T-cell (primary cell): ENCODE results near the gene PBLD. TPM values are rescaled to one million over a fixed set of nuclear protein-coding genes. Genes with fewer than 3 reads are reported as not detected.

Source experiments
- ATAC-seq, 4 experiments: fragments of 200-7000 bp in 3 of 4; fragments of 150-1000 bp in 1 of 4; cut with Tn5 transposase; replicated peaks in 1 of 4; 1 replicate in 3 of 4; 2 replicates in 1 of 4; pipeline ENCODE4 v1.10.0; 2021; ENCODE audit warnings: moderate library complexity in 3 of 4, mild to moderate bottlenecking in 2 of 4, moderate number of reproducible peaks in 1 of 4
- CTCF ChIA-PET, 2 donors: fragments of 300-600 bp; sonication (Branson Sonifier 250); formaldehyde crosslinking; loops; one replicate each; lab custom pipeline; 2022; ENCODE audit warnings: antibody characterized with exemption in 2 of 2; lab: Charles Lee
- POLR2A ChIA-PET, 2 donors: fragments of 300-600 bp; sonication (Branson Sonifier 250); formaldehyde crosslinking; loops; one replicate each; lab custom pipeline; 2022; ENCODE audit warnings: antibody characterized with exemption in 2 of 2; lab: Charles Lee
- DNase-seq, 35 experiments: peaks; one replicate each; pipeline versions ENCODE4 v3.0.0 to v3.0.0-alpha.2; 2013 to 2023
- H3K27ac ChIP-seq: one replicate; pipeline ENCODE4 v1.5.1; 2013; ENCODE audit warnings: low read length
- H3K27me3 ChIP-seq, 2 experiments: replicated peaks in 1 of 2; 1 replicate in 1 of 2; 2 replicates in 1 of 2; pipeline versions ENCODE4 v1.6.1 to v1.7.0; 2013; ENCODE audit warnings: low read length in 1 of 2, mixed read lengths in 1 of 2; ENCODE audit not compliant: control insufficient read depth in 2 of 2, insufficient read depth in 2 of 2; ENCODE audit errors: extremely low read depth in 1 of 2
- H3K36me3 ChIP-seq, 2 donors: 1 replicate in 1 of 2; 2 replicates in 1 of 2; pipeline versions ENCODE4 v1.6.1 to v1.7.0; 2013; ENCODE audit warnings: low read length in 1 of 2; ENCODE audit not compliant: control insufficient read depth in 2 of 2, insufficient read depth in 1 of 2; ENCODE audit errors: extremely low read depth in 1 of 2
- H3K4me1 ChIP-seq, 2 experiments: 1 replicate in 1 of 2; 2 replicates in 1 of 2; pipeline versions ENCODE4 v1.6.1 to v1.7.0; 2013; ENCODE audit warnings: low read length in 2 of 2, mixed read lengths in 1 of 2; ENCODE audit not compliant: insufficient read depth in 2 of 2, control insufficient read depth in 1 of 2; ENCODE audit errors: extremely low read depth in 1 of 2
- H3K4me3 ChIP-seq, 2 donors: 1 replicate in 1 of 2; 2 replicates in 1 of 2; pipeline versions ENCODE4 v1.5.1 to v1.7.0; 2013; ENCODE audit warnings: mild to moderate bottlenecking in 2 of 2, low read length in 1 of 2, moderate library complexity in 1 of 2; ENCODE audit not compliant: control insufficient read depth in 1 of 2; ENCODE audit errors: extremely low read depth in 1 of 2
- H3K9me3 ChIP-seq: 2 replicates; pipeline ENCODE4 v1.7.0; 2013
- H3K27ac Mint-ChIP-seq, 2 donors: one replicate each; pipeline ENCODE4 v1.8.0; 2020 to 2021; ENCODE audit warnings: mild to moderate bottlenecking in 2 of 2, mixed read lengths in 2 of 2
- H3K27me3 Mint-ChIP-seq, 2 donors: one replicate each; pipeline ENCODE4 v1.8.0; 2021 to 2022; ENCODE audit warnings: mixed read lengths in 2 of 2
- H3K36me3 Mint-ChIP-seq: one replicate; pipeline ENCODE4 v1.8.0; 2021; ENCODE audit warnings: mixed read lengths
- H3K4me1 Mint-ChIP-seq, 3 donors: one replicate each; pipeline ENCODE4 v1.8.0; 2020 to 2022; ENCODE audit warnings: mixed read lengths in 3 of 3, mild to moderate bottlenecking in 1 of 3
- H3K4me3 Mint-ChIP-seq, 3 donors: one replicate each; pipeline ENCODE4 v1.8.0; 2020 to 2022; ENCODE audit warnings: mild to moderate bottlenecking in 3 of 3, mixed read lengths in 3 of 3, moderate library complexity in 3 of 3
- H3K9me3 Mint-ChIP-seq, 3 donors: one replicate each; pipeline ENCODE4 v1.8.0; 2020 to 2022; ENCODE audit warnings: mixed read lengths in 3 of 3
- WGBS: methylation state at CpG from one replicate; pipeline ENCODE4 v1.1.5; 2013; ENCODE audit warnings: missing lambda C conversion rate; ENCODE audit not compliant: insufficient coverage; 5-methylcytosine and 5-hydroxymethylcytosine counted together
- total RNA-seq, 35 experiments: library from RNA in 6 of 35; stranded (reverse) in 6 of 35; fragments of 120-200 nt in 1 of 35; gene quantifications; one replicate each; pipeline versions ENCODE4 v1.2.1 to v1.2.4 and lab custom pipeline; 2013 to 2026

The PBLD gene
- total RNA-seq, 5 donors from 2014 or later (not counting 1 experiment from before 2014, with no cell fraction given), result 1.3 to 3.4 (median 1.9) TPM

- 0% methylated on average over 9 of the region's 10 CpGs for WGBS
- H3K4me1 Mint-ChIP-seq, result peaks cover 54 to 74% (median 59%) of the 10 kb centered on the region in 3 donors
- DNase-seq (no peak), ATAC-seq (no peak)
- POLR2A ChIA-PET, result interaction anchor here (0.6 to 1.1 kb wide), 7 partner anchors 18 to 564 kb away, joined by 3 to 6 read pairs (median 4); no protein-coding TSS in a partner anchor
- CTCF ChIA-PET, result interaction anchor here (1.0 to 2.0 kb wide), 5 partner anchors 16 to 483 kb away, joined by 4 to 14 read pairs (median 4); no protein-coding TSS in a partner anchor
- peak overlapping the region; percentile 98 to 100 (median 100) for H3K4me3 Mint-ChIP-seq
- H3K36me3 ChIP-seq, result peaks cover 0 to 6% of the 10 kb centered on the region in 2 donors
- no peaks in the 10 kb centered on the region for H3K9me3 Mint-ChIP-seq
- peaks cover 19 to 39% of the 10 kb centered on the region in 2 experiments for H3K4me1 ChIP-seq
- H3K27ac Mint-ChIP-seq, result peak overlapping the region; percentile 100
- peak overlapping the region; percentile 95 for H3K27ac ChIP-seq
- peaks cover 13% of the 10 kb centered on the region for H3K36me3 Mint-ChIP-seq
- no peaks in the 10 kb centered on the region for H3K27me3 ChIP-seq
- peak overlapping the region; percentile 77 to 88 for H3K4me3 ChIP-seq
- no peaks in the 10 kb centered on the region for H3K9me3 ChIP-seq
- no peaks in the 10 kb centered on the region for H3K27me3 Mint-ChIP-seq
Measured at GRCh38 chr10:68333058-68333395, 299 bp upstream of the PBLD start.

DNA sequence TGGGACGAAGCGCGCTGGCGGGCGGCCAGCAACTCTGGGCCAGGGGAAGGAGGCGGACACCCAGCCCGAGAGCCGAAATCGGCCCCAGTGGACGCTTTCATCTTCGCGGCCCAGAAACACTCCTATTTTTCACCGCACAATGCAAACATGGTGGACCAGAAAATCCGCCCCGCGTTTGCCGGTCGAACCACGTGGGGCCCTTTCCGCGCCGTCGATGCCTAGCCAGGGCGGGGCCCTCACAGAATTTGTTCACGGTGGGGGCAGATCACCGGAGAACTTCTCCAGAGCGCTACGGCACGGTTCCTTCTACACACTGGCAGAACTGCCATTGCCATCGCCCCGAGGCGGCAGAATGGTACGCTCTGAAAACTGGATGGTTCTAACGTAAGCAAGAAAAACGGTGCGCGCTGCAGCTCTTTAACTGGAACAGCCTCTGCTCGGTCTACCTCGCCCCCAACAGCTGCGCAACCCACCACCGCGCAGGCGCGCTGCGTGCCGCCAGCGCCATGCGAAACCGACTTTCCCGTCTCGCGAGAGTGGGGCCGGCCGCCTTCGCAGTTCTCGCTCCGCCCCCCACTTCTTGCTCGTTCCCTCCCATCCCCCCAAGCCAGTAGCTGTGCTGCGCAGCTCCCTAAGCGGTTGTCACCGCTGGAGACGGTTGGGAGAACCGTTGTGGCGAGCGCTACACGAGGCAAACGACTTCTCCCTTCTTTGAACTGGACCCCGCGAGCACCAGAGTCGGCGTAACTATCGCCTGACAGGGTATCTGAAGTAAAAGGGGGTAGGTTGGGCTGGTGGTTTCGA lies 1.1 kb downstream of the PBLD start, which contains the start of gene HNRNPH3:
TSS of gene HNRNPH3 (plus strand) at position 610 of the 804 bp plus-strand sequence. CDS start 5,158 bp downstream, outside the sequence.
- no peaks in the 10 kb centered on the region for H3K9me3 ChIP-seq
- H3K36me3 ChIP-seq, result peaks cover 0 to 3% of the 10 kb centered on the region in 2 donors
- Mint-ChIP-seq H3K27ac (peak within 1 kb of the TSS; percentile 100), H3K9me3 (no peaks in the 10 kb centered on the region), H3K4me3 (peak within 1 kb of the TSS; percentile 98 to 100 (median 100)), H3K27me3 (no peaks in the 10 kb centered on the region), H3K4me1 (peaks cover 44 to 61% (median 47%) of the 10 kb centered on the region in 3 donors), H3K36me3 (peaks cover 5% of the 10 kb centered on the region)
- peak within 1 kb of the TSS; percentile 95 for H3K27ac ChIP-seq
- H3K4me3 ChIP-seq, result peak within 1 kb of the TSS; percentile 77 to 88
- CTCF ChIA-PET, result interaction anchor here in 1 of 2 donors (0.6 to 1.0 kb wide), 4 partner anchors 14 to 427 kb away, joined by 3 to 8 read pairs (median 4); no protein-coding TSS in a partner anchor
- no peaks in the 10 kb centered on the region for H3K27me3 ChIP-seq
- under 1% methylated on average over 66 of the region's 73 CpGs for WGBS
- ATAC-seq, result peak; percentile 83 to 86 (median 84)
- peak; percentile 97 to 100 (median 98) for DNase-seq
- POLR2A ChIA-PET, result interaction anchor here (0.6 to 0.8 kb wide), 8 partner anchors 15 to 1022 kb away, joined by 3 to 18 read pairs (median 4); no protein-coding TSS in a partner anchor
- peaks cover 16 to 34% of the 10 kb centered on the region in 2 experiments for H3K4me1 ChIP-seq

DNA sequence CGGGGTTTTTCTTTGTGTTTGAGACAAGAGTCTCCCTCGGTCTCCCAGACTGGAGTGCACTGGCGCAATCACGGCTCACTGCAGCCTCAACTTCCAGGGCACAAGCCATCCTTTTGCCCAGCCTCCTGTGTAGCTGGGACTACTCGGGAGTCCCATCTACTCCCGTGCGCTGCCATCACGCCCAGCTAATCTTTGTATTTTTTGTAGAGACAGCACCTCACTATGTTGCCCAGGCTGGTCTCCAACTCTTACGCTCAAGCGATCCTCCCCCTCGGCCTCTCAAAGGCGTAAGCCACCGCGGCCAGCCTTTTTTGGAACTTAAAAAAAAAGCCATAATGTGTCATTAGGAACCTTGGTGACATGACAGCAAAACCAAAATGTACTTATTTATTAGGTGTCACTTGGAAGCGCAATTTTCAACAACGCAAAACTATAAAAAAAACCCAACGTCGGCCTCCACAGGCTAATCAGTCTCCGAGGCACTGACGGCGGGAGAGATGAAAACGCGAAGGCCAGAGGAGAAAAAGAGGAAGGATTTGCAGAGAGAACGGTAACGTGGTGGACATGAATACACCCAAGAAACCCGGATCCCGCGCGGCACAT lies 1.8 kb downstream of the PBLD start:
- ChIA-PET CTCF (interaction anchor here in 1 of 2 donors (0.6 kb wide), 1 partner anchor 578 kb away, joined by 4 read pairs; no protein-coding TSS in a partner anchor), POLR2A (interaction anchor here (0.5 to 0.8 kb wide), 2 partner anchors 17 to 481 kb away, joined by 3 to 4 read pairs; no protein-coding TSS in a partner anchor)
- Histone ChIP-seq H3K4me1 (peaks cover 16 to 27% of the 10 kb centered on the region in 2 experiments), H3K27me3 (no peaks in the 10 kb centered on the region), H3K9me3 (no peaks in the 10 kb centered on the region), H3K4me3 (peak overlapping the region; percentile 77 to 88), H3K36me3 (peaks cover 0 to 2% of the 10 kb centered on the region in 2 donors), H3K27ac (peak overlapping the region; percentile 95)
- Mint-ChIP-seq H3K9me3 (no peaks in the 10 kb centered on the region), H3K36me3 (peaks cover 5% of the 10 kb centered on the region), H3K27me3 (no peaks in the 10 kb centered on the region), H3K4me3 (peak overlapping the region; percentile 98 to 100 (median 100)), H3K4me1 (peaks cover 37 to 54% (median 39%) of the 10 kb centered on the region in 3 donors), H3K27ac (peak overlapping the region; percentile 100)
- ATAC-seq (no peak), DNase-seq (peak in 7 of 35 experiments; percentile 1 to 20 (median 14))
- 31% methylated on average over 24 of the region's 29 CpGs for WGBS

DNA sequence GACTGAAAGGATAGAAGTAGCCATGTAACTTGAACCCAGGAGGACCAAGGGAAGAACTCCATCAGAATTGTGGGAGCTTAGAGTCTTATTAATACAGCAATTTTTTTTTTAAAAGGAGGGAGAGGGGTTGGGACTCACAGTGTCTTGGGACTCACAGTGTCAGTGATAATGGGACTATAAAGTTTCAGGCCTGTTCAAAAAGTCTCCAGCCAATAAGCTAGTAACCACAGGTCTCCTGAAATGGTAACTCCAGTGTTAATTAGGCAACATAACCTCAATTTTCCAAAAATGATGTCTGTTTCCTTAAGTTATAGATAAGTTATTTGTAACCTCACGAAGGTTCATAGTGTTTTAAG lies 3.2 kb downstream of the PBLD start:
- H3K27ac ChIP-seq, result no peak overlapping the region
- no peak for ATAC-seq
- H3K4me1 Mint-ChIP-seq, result peaks cover 23 to 39% (median 26%) of the 10 kb centered on the region in 3 donors
- no peaks in the 10 kb centered on the region for H3K9me3 Mint-ChIP-seq
- DNase-seq, result no peak
- H3K9me3 ChIP-seq, result no peaks in the 10 kb centered on the region
- H3K4me1 ChIP-seq, result peaks cover 13 to 14% of the 10 kb centered on the region in 2 experiments
- no peaks in the 10 kb centered on the region for H3K27me3 ChIP-seq
- H3K27me3 Mint-ChIP-seq, result no peaks in the 10 kb centered on the region
- H3K27ac Mint-ChIP-seq, result peak overlapping the region in 1 of 2 donors; percentile 49
- no CpG with 5 or more reads among the region's 1 CpG for WGBS
- H3K36me3 Mint-ChIP-seq, result peaks cover 2% of the 10 kb centered on the region
- no peak overlapping the region for H3K4me3 ChIP-seq
- H3K4me3 Mint-ChIP-seq, result peak overlapping the region in 2 of 3 donors; percentile 9 to 28
- ChIA-PET CTCF (no interaction called here), POLR2A (no interaction called here)
- H3K36me3 ChIP-seq, result no peaks in the 10 kb centered on the region

DNA sequence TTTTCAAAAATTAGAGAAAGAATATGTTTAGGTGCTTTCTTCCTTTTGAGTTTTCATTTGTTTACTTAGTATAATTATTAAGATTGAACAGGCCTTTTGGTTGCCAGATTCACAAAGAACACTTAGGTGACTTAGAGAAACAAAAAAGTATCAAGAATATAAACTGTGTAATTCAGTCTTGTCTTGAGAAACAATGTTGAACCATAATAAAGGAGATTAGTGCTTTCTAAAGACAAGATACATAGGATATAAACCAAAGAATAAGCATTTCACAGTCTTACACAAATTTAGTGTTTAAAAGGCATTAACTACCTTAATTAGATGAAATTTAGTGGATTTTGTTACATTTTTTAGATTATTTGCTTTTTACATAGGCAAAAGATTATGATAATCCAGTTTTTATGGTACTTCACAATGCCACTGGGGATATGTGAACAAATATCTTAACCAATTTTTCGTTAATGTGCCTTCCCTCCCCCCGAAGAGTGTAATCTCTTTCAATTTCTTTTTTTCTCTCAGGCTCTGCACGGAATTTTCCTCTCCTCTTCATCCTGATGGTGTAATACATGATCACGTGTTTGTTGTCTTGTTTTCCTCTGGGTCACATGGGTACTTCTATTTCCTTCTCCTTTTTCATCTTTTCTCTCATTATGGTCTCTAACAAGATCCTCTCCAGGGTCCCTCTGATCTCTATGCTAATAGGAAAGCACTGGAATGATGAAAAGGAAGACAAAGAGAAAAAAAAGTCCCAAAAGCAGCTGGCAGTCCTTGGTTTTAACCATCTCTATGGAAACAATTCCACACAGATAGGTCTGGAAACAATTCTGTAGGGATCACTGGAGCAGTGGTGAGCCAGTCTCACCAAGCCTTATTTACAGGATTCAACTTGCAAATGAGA lies 4.6 kb downstream of the PBLD start:
- H3K4me1 ChIP-seq, result peaks cover 2 to 13% of the 10 kb centered on the region in 2 experiments
- peaks cover 17 to 26% (median 19%) of the 10 kb centered on the region in 3 donors for H3K4me1 Mint-ChIP-seq
- peak overlapping the region in 1 of 2 donors; percentile 6 for H3K27ac Mint-ChIP-seq
- POLR2A ChIA-PET, result no interaction called here
- H3K36me3 Mint-ChIP-seq, result no peaks in the 10 kb centered on the region
- peak overlapping the region in 1 of 3 donors; percentile 15 for H3K4me3 Mint-ChIP-seq
- H3K27ac ChIP-seq, result no peak overlapping the region
- H3K36me3 ChIP-seq, result no peaks in the 10 kb centered on the region
- H3K27me3 Mint-ChIP-seq, result no peaks in the 10 kb centered on the region
- CTCF ChIA-PET, result interaction anchor here in 1 of 2 donors (0.7 kb wide), 1 partner anchor 200 kb away, joined by 7 read pairs; no protein-coding TSS in a partner anchor
- H3K4me3 ChIP-seq, result no peak overlapping the region
- no peaks in the 10 kb centered on the region for H3K27me3 ChIP-seq
- no peaks in the 10 kb centered on the region for H3K9me3 Mint-ChIP-seq
- ATAC-seq (no peak), DNase-seq (no peak)
- 67% methylated on average over 2 of the region's 4 CpGs for WGBS
- no peaks in the 10 kb centered on the region for H3K9me3 ChIP-seq
